Uterus (tissue), 2 donors: ENCODE data around the gene PLEKHA1.

Source experiments
- CTCF ChIP-seq, 4 experiments: fragments of 200-600 bp in 2 of 4; fragments of 450-650 bp in 2 of 4; sonication (generic) in 2 of 4; IDR thresholded peaks; one replicate each; pipeline ENCODE4 v1.5.1; 2016 to 2019; ENCODE audit warnings: antibody characterized with exemption in 4 of 4, mild to moderate bottlenecking in 2 of 4, moderate library complexity in 1 of 4
- POLR2A ChIP-seq, 2 donors: fragments of 450-650 bp; IDR thresholded peaks; one replicate each; pipeline ENCODE4 v1.6.1; 2016; ENCODE audit warnings: antibody characterized with exemption in 2 of 2, mild to moderate bottlenecking in 1 of 2, moderate library complexity in 1 of 2

GRCh38 chr10:122422266-122422989, 47.9 kb downstream of the PLEKHA1 start:
- TF ChIP-seq CTCF (IDR thresholded peaks at IDR 0.05) (no peak), POLR2A (IDR thresholded peaks at IDR 0.05) (no peak)
